Activated T-helper 17 cell treated with anti-CD3 and anti-CD28 coated beads, Interleukin-2, amount 50 U/mL, for 72 hours (primary cell): ENCODE measurements around the gene IL17RA. TPM values are rescaled to one million over a fixed set of nuclear protein-coding genes. Genes with fewer than 3 reads are reported as not detected.

ENCODE experiments used
- ATAC-seq: fragments of 150-1000 bp; cut with Tn5 transposase; replicated peaks from 2 replicates; pipeline ENCODE4 v1.10.0; 2021; ENCODE audit warnings: mild to moderate bottlenecking, moderate library complexity
- H3K27ac Mint-ChIP-seq: one replicate; pipeline ENCODE4 v1.8.0; 2022; ENCODE audit warnings: mixed read lengths
- H3K27me3 Mint-ChIP-seq: one replicate; pipeline ENCODE4 v1.8.0; 2022; ENCODE audit warnings: mixed read lengths
- H3K36me3 Mint-ChIP-seq: one replicate; pipeline ENCODE4 v1.8.0; 2022; ENCODE audit warnings: low read depth, mild to moderate bottlenecking, mixed read lengths
- H3K4me1 Mint-ChIP-seq: one replicate; pipeline ENCODE4 v1.8.0; 2022; ENCODE audit warnings: mixed read lengths
- H3K4me3 Mint-ChIP-seq: one replicate; pipeline ENCODE4 v1.8.0; 2022; ENCODE audit warnings: mild to moderate bottlenecking, mixed read lengths
- H3K9me3 Mint-ChIP-seq: one replicate; pipeline ENCODE4 v1.8.0; 2022; ENCODE audit warnings: mixed read lengths
- total RNA-seq, 2 donors: library from RNA; stranded (reverse); gene quantifications; one replicate each; pipeline ENCODE4 v1.2.3, GENCODE V29; 2022

Gene IL17RA
- total RNA-seq, 2 donors from 2014 or later, result 8.5 to 13.6 TPM

GRCh38 chr22:17106785-17107546, 22.2 kb downstream of the IL17RA start:
- peak; percentile 70 for ATAC-seq
- Mint-ChIP-seq H3K27me3 (no peaks in the 10 kb centered on the region), H3K27ac (peak overlapping the region; percentile 50), H3K9me3 (no peaks in the 10 kb centered on the region), H3K4me3 (peak overlapping the region; percentile 45), H3K4me1 (peaks cover 15% of the 10 kb centered on the region), H3K36me3 (peaks cover 80% of the 10 kb centered on the region)

GRCh38 chr22:17107547-17107810, 22.7 kb downstream of the IL17RA start:
- ATAC-seq, result no peak
- Mint-ChIP-seq H3K9me3 (no peaks in the 10 kb centered on the region), H3K4me1 (peaks cover 15% of the 10 kb centered on the region), H3K4me3 (no peak overlapping the region), H3K27me3 (no peaks in the 10 kb centered on the region), H3K36me3 (peaks cover 75% of the 10 kb centered on the region), H3K27ac (peak overlapping the region; percentile 50)

GRCh38 chr22:17108256-17109112, 23.7 kb downstream of the IL17RA start:
- Mint-ChIP-seq H3K4me3 (no peak overlapping the region), H3K27me3 (no peaks in the 10 kb centered on the region), H3K27ac (no peak overlapping the region), H3K9me3 (no peaks in the 10 kb centered on the region), H3K4me1 (peaks cover 19% of the 10 kb centered on the region), H3K36me3 (peaks cover 66% of the 10 kb centered on the region)
- ATAC-seq, result no peak

GRCh38 chr22:17109113-17109865, 24.5 kb downstream of the IL17RA start:
- Mint-ChIP-seq H3K36me3 (peaks cover 64% of the 10 kb centered on the region), H3K4me3 (no peak overlapping the region), H3K27ac (no peak overlapping the region), H3K4me1 (peaks cover 22% of the 10 kb centered on the region), H3K27me3 (no peaks in the 10 kb centered on the region), H3K9me3 (no peaks in the 10 kb centered on the region)
- no peak for ATAC-seq

- Mint-ChIP-seq H3K27me3 (no peaks in the 10 kb centered on the region), H3K36me3 (peaks cover 57% of the 10 kb centered on the region), H3K4me1 (peaks cover 23% of the 10 kb centered on the region), H3K27ac (no peak overlapping the region), H3K4me3 (no peak overlapping the region), H3K9me3 (no peaks in the 10 kb centered on the region)
- ATAC-seq, result no peak
Observed at GRCh38 chr22:17109976-17110375, 25.2 kb downstream of the IL17RA start.

- Mint-ChIP-seq H3K9me3 (no peaks in the 10 kb centered on the region), H3K27ac (no peak overlapping the region), H3K27me3 (no peaks in the 10 kb centered on the region), H3K36me3 (peaks cover 47% of the 10 kb centered on the region), H3K4me3 (no peak overlapping the region), H3K4me1 (peaks cover 28% of the 10 kb centered on the region)
- no peak for ATAC-seq
Observed at GRCh38 chr22:17110791-17111550, 26.2 kb downstream of the IL17RA start.

- ATAC-seq, result no peak
- H3K9me3 Mint-ChIP-seq, result no peaks in the 10 kb centered on the region
- H3K4me3 Mint-ChIP-seq, result no peak overlapping the region
- peaks cover 33% of the 10 kb centered on the region for H3K36me3 Mint-ChIP-seq
- peak overlapping the region; percentile 57 for H3K27ac Mint-ChIP-seq
- no peaks in the 10 kb centered on the region for H3K27me3 Mint-ChIP-seq
- H3K4me1 Mint-ChIP-seq, result peaks cover 42% of the 10 kb centered on the region
Observed at GRCh38 chr22:17112491-17113042, 27.8 kb downstream of the IL17RA start.

GRCh38 chr22:17113600-17113999, 28.8 kb downstream of the IL17RA start:
- Mint-ChIP-seq H3K36me3 (peaks cover 26% of the 10 kb centered on the region), H3K27ac (peak overlapping the region; percentile 57), H3K4me1 (peaks cover 51% of the 10 kb centered on the region), H3K9me3 (no peaks in the 10 kb centered on the region), H3K27me3 (no peaks in the 10 kb centered on the region), H3K4me3 (no peak overlapping the region)
- ATAC-seq, result no peak

- H3K36me3 Mint-ChIP-seq, result peaks cover 24% of the 10 kb centered on the region
- no peak overlapping the region for H3K4me3 Mint-ChIP-seq
- no peak for ATAC-seq
- no peaks in the 10 kb centered on the region for H3K9me3 Mint-ChIP-seq
- H3K27me3 Mint-ChIP-seq, result peaks cover 3% of the 10 kb centered on the region
- peaks cover 56% of the 10 kb centered on the region for H3K4me1 Mint-ChIP-seq
- peak overlapping the region; percentile 10 for H3K27ac Mint-ChIP-seq
Observed at GRCh38 chr22:17114173-17114897, 29.5 kb downstream of the IL17RA start.

- H3K4me3 Mint-ChIP-seq, result no peak overlapping the region
- no peak for ATAC-seq
- peaks cover 56% of the 10 kb centered on the region for H3K4me1 Mint-ChIP-seq
- peaks cover 18% of the 10 kb centered on the region for H3K36me3 Mint-ChIP-seq
- H3K27ac Mint-ChIP-seq, result no peak overlapping the region
- H3K9me3 Mint-ChIP-seq, result no peaks in the 10 kb centered on the region
- H3K27me3 Mint-ChIP-seq, result peaks cover 3% of the 10 kb centered on the region
Observed at GRCh38 chr22:17114898-17115235, 30.1 kb downstream of the IL17RA start.

- ATAC-seq, result no peak
- Mint-ChIP-seq H3K4me1 (peaks cover 56% of the 10 kb centered on the region), H3K9me3 (no peaks in the 10 kb centered on the region), H3K27ac (no peak overlapping the region), H3K27me3 (peaks cover 3% of the 10 kb centered on the region), H3K4me3 (peak overlapping the region; percentile 59), H3K36me3 (peaks cover 15% of the 10 kb centered on the region)
Observed at GRCh38 chr22:17115236-17115635, 30.4 kb downstream of the IL17RA start.

GRCh38 chr22:17115945-17116565, 31.3 kb downstream of the IL17RA start:
- Mint-ChIP-seq H3K27ac (peak overlapping the region; percentile 29), H3K27me3 (peaks cover 3% of the 10 kb centered on the region), H3K4me3 (peak overlapping the region; percentile 59), H3K36me3 (peaks cover 7% of the 10 kb centered on the region), H3K9me3 (no peaks in the 10 kb centered on the region), H3K4me1 (peaks cover 55% of the 10 kb centered on the region)
- ATAC-seq, result no peak
